IPS-18c (cell line): ENCODE data around the gene ZNF778.
"Not testable (repeated sequence)": the region's sequence is repeated elsewhere in the genome, so short reads cannot be mapped to it uniquely, and the experiment has no call there.

Experiments
- H3K4me3 ChIP-seq: 2 replicates; pipeline ENCODE4 v1.7.0; 2013; ENCODE audit warnings: low read depth, mild to moderate bottlenecking, low read length, moderate library complexity; ENCODE audit not compliant: insufficient read depth
- H3K9me3 ChIP-seq: one replicate; pipeline ENCODE4 v1.6.1; 2013; ENCODE audit warnings: mild to moderate bottlenecking, low read length, moderate library complexity; ENCODE audit not compliant: control insufficient read depth, insufficient read depth

Gene ZNF778

DNA sequence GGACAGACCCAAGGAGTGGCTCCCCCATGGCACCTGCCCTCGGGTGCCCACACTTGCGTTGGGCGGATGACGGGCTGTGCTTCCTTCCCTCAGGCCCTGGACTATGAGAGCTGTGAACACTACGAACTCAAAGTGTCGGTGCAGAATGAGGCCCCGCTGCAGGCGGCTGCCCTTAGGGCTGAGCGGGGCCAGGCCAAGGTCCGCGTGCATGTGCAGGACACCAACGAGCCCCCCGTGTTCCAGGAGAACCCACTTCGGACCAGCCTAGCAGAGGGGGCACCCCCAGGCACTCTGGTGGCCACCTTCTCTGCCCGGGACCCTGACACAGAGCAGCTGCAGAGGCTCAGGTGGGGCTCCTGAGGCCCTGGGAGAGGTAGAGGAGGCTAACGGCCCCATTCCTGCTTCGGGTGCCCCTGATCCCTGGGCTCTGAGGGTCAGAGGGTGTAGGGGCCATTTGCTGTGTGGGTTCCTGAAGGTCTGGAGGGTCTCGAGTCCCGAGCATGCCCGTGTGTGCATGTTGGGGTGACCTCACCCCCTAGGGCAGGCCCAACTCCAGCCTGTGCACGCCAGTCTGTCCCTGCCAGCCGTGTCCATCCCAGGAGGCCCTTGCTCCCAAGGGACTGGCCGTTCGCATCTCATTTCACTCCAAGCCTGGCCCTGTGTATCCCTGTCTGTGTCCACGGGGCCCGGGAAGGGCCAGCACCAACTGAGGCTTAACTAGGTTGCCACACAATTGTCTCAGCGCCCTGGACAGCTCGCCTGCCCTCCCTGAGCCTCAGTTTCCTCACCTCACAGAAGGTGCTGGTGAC is 27.1 kb upstream of the ZNF778 start:
- no peak overlapping the region for H3K4me3 ChIP-seq
- H3K9me3 ChIP-seq = no peaks in the 10 kb centered on the region

DNA sequence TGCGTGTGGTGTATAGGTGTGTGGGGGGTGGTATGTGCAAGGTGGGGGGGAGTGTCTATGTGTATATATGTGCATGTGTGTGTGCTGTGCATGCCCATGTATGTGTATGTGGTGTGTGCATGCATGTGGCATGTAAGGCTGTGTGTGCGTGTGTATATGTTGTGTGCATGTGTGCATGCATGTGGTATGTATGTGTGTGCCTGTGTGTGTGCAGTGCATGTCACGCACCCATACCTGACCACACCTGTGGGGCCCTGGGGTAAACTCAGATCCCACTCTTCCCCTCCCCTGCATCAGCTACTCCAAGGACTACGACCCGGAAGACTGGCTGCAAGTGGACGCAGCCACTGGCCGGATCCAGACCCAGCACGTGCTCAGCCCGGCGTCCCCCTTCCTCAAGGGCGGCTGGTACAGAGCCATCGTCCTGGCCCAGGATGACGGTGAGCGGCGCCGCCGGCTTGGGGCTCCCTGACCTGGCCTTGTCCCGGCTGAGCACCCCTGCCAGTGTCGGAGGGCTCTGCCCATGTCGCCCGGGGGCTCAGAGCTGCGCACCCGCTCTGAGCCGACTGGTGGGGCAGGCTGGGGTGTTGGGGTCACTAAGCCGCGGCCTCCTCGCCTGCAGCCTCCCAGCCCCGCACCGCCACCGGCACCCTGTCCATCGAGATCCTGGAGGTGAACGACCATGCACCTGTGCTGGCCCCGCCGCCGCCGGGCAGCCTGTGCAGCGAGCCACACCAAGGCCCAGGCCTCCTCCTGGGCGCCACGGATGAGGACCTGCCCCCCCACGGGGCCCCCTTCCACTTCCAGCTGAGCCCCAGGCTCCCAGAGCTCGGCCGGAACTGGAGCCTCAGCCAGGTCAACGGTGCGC is 26.2 kb upstream of the ZNF778 start:
- no peaks in the 10 kb centered on the region for H3K9me3 ChIP-seq
- H3K4me3 ChIP-seq = no peak overlapping the region

DNA sequence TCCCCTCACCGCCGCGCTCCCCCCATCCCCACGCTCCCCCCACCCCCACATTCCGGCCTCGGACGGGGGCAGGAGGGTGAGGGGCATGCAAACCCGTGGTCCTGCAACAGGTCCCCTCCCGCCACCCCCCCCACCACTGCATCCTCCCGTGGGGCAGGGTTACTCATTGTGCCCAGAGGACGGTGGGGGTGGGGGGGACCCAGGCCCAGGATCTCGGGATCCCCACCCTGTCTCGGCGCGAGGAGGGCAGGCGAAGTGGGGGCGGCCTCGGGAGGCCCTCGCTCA is 25.7 kb upstream of the ZNF778 start:
- Histone ChIP-seq H3K4me3 (peak overlapping the region; percentile 55; the same call in 1 of the 2 replicates), H3K9me3 (no peaks in the 10 kb centered on the region)

DNA sequence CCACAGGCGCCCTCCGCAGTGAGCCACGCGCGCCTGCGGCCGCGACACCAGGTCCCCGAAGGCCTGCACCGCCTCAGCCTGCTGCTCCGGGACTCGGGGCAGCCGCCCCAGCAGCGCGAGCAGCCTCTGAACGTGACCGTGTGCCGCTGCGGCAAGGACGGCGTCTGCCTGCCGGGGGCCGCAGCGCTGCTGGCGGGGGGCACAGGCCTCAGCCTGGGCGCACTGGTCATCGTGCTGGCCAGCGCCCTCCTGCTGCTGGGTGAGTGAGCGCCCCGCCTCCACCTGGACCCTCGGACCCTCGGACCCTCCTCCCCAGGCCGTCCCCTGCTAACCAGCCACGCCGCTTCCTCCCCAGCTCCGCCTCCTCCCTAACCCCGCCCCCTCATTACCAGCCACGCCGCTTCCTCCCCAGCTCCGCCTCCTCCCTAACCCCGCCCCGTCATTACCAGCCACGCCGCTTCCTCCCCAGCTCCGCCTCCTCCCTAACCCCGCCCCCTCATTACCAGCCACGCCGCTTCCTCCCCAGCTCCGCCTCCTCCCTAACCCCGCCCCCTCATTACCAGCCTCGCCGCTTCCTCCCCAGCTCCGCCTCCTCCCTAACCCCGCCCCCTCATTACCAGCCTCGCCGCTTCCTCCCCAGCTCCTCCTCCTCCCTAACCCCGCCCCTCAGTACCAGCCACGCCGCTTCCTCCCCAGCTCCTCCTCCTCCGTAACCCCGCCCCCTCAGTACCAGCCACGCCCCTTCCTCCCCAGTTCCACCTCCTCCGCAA is 25.1 kb upstream of the ZNF778 start:
- H3K4me3 ChIP-seq = peak overlapping the region; percentile 55; the same call in 1 of the 2 replicates
- H3K9me3 ChIP-seq = not testable (repeated sequence)

DNA sequence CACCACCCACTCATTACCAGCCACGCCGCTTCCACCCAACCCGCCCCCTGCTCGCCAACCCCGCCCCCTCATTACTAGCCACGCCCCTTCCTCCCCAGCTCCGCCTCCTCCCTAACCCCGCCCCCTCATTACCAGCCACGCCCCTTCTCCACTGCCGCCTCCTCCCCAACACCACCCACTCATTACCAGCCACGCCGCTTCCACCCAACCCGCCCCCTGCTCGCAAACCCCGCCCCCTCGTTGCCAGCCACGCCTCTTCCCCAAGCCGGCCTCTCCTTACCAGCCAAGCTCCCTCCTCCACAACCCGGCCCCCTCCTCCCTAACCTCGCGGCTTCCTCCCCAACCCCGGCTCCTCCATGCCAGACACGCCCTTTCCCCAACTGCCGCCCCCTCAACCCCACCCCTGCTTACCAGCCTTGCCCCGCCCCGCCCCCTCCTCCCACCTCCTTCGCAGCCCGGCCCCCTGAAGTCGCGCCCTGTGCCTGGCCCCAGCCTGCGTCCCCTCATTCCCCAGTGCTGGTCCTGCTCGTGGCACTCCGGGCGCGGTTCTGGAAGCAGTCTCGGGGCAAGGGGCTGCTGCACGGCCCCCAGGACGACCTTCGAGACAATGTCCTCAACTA is 24.4 kb upstream of the ZNF778 start:
- H3K4me3 ChIP-seq = 0 out of 2 replicates have a peak overlapping the region, but pooled peaks have one; percentile 31

DNA sequence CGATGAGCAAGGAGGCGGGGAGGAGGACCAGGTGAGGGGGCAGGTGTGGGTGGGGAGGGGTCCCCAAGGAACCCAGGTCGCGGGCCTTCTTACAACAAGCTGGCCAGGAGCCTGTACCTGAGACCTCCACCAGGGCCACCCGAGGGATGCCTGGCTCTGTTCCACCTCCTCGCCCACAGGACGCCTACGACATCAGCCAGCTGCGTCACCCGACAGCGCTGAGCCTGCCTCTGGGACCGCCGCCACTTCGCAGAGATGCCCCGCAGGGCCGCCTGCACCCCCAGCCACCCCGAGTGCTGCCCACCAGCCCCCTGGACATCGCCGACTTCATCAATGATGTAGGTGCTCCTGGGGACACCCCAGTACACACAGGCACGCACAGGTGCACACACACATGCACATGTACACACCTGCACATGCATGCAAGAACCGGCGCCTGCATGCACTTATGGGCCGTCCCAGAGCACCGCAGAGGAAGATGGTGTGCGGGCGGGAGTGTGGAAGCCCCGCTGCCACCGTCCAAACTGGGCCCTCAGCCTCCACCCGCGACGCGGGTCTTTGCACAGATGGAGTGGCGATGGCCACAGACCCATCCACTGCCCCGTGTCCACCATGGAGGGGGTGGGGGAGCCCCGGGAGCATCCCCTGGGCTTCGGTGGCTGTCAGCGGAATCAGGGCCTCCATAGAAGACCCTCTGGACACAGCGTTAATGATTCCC is 23.8 kb upstream of the ZNF778 start:
- 0 out of 2 replicates have a peak overlapping the region, but pooled peaks have one; percentile 31 for H3K4me3 ChIP-seq
- H3K9me3 ChIP-seq = no peaks in the 10 kb centered on the region

More for the DNA sequence above, 24.4 kb upstream of the ZNF778 start:
- no peaks in the 10 kb centered on the region for H3K9me3 ChIP-seq

DNA sequence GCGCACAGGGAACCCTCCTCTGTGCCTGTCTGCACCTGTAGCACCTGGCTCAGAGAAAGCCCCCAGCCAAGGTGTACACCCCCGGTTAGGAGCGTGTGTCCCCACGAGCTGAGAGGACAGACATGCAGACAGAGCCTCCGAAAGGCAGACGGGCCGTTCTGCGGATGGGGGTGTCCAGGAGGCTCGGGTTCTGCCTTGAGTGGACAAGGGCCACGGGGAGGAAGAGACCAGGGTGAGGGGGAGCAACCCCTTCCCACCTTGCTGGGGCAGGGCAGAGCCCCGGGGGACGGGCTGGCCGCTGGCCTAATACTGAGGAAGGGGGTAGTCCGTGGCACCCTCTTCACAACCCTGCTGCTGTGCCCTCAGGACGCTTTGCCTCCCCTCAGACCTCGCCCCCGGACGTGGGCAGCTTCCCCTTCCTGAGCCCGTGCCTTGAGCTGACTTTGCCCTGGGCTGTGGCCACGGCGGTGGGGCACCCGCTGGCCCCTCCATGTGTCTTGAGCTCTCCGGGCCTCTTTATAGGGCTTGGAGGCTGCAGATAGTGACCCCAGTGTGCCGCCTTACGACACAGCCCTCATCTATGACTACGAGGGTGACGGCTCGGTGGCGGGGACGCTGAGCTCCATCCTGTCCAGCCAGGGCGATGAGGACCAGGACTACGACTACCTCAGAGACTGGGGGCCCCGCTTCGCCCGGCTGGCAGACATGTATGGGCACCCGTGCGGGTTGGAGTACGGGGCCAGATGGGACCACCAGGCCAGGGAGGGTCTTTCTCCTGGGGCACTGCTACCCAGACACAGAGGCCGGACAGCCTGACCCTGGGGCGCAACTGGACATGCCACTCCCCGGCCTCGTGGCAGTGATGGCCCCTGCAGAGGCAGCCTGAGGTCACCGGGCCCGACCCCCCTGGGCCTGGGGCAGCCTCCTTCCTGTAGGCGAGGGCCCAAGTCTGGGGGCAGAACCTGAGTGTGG is 22.9 kb upstream of the ZNF778 start:
- H3K4me3 ChIP-seq = no peak overlapping the region
- H3K9me3 ChIP-seq = no peaks in the 10 kb centered on the region

DNA sequence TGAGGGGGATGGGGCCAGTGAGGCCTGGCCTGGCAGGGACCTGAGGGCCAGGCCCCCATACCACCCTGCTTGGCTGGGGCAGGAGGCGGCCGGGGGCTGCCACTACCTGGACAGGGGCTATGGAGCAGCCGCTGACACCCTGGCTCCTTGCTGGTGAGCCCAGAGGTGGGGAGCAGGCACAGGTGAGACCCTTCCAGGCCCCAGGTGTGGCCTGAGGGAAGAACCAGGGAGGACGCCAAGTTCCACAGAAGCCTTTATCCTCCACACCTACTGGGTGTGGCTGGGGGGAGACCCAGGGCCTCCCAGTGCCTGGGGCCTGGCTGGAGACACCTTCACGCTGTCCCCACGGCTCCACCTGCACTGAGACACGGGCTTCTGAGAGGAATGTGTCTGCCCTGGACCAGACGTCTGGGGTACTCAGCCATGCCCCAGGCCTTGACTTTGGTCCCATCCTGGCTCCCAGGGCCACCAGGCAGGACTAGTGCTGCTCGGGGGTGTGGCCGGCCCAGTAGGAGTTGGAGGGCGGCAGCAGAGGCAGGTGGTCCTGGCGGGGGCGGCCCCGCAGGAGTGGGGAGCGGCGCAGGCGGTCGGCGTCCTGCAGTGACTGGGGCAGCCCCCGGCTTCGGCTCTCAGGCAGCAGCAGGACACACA is 21.9 kb upstream of the ZNF778 start:
- H3K9me3 ChIP-seq = no peaks in the 10 kb centered on the region
- no peak overlapping the region for H3K4me3 ChIP-seq

DNA sequence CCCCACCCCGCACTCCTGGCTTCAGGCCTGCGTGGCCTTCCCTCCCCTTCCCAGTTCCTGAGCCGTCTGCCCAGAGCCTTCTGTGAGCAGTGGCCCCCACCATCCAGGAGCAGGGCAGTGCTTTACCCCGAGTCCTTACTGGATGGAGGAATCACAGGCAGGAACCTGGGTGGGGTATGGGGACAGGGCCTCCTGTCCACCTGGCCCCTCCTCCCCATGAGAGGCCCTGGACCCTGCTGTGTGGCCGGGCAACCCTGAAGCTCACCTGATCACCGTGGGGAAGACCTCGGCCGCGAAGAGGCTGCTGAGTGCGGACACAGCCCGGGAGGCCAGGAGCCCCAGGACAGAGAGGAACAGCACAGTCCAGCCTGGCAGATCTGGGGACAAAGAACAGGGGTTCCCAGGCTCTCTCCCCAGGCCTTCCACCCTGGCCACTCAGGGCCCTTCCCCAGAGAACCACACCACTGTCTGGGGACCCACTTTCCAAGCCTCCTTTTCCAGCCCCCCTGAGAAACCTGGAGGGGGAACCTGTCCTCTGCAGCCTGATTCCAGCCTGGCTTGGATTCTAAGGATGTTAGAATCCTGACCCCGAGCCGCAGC is 20.4 kb upstream of the ZNF778 start:
- H3K9me3 ChIP-seq = no peaks in the 10 kb centered on the region
- no peak overlapping the region for H3K4me3 ChIP-seq

DNA sequence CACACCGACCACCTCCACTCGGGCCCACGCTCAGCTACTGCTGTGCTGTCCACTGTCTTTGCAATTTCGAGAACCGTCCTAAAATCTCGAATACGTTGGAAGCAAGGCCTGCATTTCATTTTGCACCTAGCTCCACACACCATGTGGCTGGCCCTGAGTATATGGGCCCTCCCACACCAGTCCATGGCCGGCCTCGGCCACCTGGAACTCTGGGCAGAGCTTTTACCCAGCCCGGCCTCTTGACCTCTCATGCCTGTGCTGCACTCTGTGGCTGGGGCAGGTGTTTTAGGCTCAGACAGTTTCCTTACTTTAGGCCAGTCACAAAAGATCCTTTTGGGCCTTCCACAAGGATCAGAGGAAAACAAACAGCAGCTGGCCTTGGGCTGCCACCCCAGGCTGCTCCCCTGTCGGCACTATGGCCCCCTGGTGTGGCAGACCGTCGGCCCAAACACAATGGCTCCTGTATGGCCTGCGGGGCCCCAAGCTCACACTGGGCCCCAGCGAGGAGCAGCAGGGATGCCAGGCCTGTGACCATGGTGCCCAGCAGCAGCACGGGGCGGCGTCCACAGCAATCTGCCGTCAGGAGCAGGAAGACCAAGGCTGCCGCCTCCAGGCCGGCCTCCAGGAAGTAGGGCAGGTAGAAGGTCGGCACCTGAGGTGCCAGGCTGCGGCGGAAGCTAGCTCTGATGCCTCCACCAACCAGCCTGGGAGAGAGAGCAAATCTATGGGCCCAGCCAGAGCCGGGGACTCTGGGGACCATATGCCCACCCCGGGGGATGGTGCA is 19.7 kb upstream of the ZNF778 start:
- peaks cover 3% of the 10 kb centered on the region for H3K9me3 ChIP-seq
- no peak overlapping the region for H3K4me3 ChIP-seq

DNA sequence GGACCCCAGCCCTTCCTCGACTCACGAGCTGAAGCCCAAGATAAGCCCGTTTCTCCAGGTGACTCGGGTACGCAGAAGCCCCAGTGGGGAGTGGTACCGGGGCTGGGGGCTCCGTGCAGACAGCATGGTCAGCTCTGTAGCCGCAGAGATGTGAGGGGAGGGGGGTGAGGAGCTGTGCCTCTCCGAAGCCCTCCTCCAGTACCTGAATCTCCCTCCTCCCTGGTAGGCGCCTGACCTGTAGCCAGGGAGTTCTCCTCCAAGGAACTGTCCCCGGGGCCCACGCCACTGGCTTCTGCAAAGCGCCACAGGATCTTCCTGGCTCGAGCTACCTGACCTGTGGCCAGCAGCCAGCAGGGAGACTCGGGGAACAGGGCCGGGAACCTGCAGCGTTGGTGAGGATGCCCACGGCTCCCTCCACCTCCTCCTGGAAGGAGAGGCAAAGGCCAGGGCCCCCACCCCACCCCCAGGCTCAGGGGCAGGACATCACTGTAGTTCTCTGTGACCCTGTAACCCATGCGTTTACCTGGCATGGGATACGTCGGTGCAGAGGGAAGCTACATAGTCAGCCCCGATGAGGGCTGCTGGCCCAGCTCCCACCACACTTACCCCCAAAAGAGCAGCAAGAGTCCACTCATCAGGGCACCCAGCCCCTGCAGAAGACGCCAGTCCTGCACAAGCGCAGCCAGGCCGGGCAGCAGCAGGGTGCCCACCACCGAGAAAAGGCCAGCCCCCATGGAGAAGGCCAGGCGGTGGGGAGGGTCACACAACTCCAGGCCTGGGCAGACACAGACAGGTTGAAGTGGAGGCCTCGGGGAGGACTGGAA is 18.9 kb upstream of the ZNF778 start:
- Histone ChIP-seq H3K9me3 (peaks cover 3% of the 10 kb centered on the region), H3K4me3 (no peak overlapping the region)

DNA sequence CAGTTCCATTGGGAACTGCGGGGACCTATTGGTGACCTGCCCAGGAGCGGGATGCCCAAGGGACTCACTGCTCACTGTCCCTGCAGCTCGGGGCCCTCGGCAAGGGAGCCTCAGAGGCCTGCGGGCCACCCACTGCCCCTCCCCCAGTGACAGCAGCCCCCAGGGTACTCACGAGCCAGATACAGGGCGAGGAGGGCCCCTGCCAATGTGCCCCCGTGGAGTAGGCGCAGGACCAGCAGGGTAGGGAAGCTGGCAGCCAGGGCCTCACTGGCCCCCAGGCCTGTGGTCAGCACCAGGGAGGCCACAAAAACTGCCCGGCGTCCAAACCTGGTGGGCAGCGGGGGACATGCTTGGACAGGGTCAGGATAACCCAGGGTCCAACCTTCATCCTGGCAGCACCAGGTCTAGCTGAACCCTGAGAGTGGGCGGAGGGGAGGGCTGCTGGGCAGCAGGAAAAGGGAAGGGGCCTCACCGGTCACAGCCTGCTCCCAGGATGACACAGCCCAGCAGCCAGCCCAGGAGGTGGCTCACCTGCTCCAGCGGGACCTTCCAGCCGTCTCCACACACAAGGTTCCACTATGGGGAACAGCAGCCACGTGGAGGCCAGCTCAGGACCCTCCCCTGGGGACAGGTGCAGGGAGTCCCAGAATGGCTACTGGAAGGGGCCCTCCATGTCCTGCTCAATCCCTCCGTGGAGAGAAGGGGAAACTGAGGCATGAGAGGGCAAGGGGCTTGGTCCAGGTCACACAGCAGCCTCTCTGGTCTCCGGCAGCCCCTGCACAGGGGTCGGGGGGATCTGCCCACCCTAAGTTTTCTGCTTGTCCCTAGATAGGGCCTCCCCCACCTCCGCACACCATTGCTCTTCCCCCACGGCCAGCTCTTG is 18.0 kb upstream of the ZNF778 start:
- peak overlapping the region; percentile 63; the same call in 1 of the 2 replicates for H3K4me3 ChIP-seq
- peaks cover 3% of the 10 kb centered on the region for H3K9me3 ChIP-seq
